Erythroblast (primary cell): ENCODE data around the gene TENM3.

ENCODE experiments used
- DNase-seq, 2 experiments: peaks; one replicate each; lab custom pipeline; 2025; lab: John Stamatoyannopoulos, UW
- GATA1 ChIP-seq: IDR thresholded peaks from 2 replicates; pipeline ENCODE4 v1.6.1; 2011; ENCODE audit warnings: low read depth, mild to moderate bottlenecking, control low read depth, low read length, moderate library complexity
- POLR2A ChIP-seq: IDR thresholded peaks from 2 replicates; pipeline ENCODE4 v1.6.1; 2011; ENCODE audit warnings: mild to moderate bottlenecking, low read length

Gene TENM3

DNA sequence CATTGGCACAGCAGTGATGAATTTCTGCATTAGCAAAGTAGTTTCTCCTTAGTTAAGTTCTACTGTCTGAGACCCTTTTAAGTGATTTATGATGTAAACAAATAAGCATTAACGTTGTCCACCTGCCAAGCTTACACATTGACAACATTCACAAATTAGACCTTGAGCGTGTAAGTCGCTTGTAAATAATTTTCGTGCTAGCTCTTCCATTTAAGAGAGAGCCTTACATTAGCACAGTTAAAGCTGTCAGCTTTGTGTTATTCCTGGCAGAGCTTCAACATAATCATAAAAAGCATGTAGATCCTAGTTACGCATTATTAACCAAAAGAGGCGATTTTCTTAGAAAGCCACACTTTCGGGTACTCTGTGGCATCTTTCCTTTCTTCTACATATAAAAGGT lies 546.3 kb downstream of the TENM3 start:
- DNase-seq: no peak
- TF ChIP-seq POLR2A: no peak
- no peak for TF ChIP-seq GATA1

DNA sequence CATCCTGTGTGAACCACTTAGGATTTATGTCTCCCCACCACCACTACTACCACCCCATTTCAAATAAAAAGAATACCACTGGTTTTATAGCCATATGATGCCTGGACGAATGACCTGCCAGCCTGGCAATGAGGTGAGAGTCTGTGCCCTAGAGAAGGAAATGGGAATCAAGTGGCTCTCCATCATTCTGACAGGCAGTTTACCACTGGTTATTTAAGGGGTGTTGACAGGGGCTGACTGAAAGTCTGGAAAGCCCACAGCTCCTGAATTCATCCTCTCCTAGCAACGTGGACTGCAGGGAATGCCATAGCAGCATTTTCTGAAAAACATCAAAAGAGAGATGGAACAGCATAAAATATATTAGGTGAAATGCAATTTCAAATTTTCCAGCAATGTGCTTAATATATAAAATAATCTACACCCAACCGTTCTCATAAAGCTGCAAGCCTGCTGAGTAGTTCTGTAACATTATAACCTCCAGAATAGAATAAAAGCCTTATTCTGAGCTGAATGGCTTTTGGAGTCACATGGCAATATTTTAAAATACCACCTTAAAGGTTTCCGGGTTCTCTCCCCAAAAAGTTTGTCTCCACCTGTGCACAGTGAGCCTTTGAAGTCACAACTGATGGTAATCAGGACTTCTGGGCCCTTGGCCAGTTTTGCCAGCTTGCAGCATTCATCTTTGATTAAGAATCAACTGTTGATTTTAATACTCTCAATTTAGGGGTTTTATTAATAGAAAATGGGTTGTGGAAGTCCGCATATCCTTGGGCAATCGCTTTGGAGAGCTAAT lies 552.4 kb downstream of the TENM3 start:
- TF ChIP-seq POLR2A: no peak
- no peak for TF ChIP-seq GATA1
- no peak for DNase-seq

DNA sequence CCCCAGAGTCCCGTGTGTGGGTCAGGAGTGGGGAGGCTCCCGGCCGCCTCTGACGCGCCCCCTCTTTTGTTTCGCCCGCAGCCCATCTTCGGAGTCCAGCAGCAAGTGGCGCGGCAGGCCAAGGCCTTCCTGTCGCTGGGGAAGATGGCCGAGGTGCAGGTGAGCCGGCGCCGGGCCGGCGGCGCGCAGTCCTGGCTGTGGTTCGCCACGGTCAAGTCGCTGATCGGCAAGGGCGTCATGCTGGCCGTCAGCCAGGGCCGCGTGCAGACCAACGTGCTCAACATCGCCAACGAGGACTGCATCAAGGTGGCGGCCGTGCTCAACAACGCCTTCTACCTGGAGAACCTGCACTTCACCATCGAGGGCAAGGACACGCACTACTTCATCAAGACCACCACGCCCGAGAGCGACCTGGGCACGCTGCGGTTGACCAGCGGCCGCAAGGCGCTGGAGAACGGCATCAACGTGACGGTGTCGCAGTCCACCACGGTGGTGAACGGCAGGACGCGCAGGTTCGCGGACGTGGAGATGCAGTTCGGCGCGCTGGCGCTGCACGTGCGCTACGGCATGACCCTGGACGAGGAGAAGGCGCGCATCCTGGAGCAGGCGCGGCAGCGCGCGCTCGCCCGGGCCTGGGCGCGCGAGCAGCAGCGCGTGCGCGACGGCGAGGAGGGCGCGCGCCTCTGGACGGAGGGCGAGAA lies 556.5 kb downstream of the TENM3 start:
- DNase-seq: no peak
- TF ChIP-seq POLR2A (no peak), GATA1 (no peak)

DNA sequence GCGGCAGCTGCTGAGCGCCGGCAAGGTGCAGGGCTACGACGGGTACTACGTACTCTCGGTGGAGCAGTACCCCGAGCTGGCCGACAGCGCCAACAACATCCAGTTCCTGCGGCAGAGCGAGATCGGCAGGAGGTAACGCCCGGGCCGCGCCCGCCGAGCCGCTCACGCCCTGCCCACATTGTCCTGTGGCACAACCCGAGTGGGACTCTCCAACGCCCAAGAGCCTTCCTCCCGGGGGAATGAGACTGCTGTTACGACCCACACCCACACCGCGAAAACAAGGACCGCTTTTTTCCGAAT lies 557.0 kb downstream of the TENM3 start:
- no peak for DNase-seq
- TF ChIP-seq GATA1 (no peak), POLR2A (no peak)

DNA sequence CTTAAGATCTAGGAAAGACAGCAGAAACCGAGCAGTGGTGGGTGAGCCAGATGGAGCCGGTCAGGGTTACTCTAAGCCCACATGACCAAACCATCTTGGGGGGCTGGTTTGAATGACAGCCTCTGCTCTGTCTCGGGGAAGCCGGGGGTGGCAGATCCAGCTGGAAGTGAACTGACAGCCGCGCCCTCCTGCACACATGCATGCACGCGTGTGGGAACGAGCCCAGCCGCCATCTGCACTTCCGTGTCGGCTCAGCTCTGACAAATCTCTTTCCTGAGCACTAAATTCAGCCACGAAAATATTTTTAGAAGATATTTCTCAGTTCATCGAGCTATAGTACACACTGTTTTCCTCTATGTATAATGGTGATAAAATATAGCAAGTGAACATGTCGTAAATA lies 558.4 kb downstream of the TENM3 start:
- TF ChIP-seq GATA1 (no peak), POLR2A (no peak)

DNA sequence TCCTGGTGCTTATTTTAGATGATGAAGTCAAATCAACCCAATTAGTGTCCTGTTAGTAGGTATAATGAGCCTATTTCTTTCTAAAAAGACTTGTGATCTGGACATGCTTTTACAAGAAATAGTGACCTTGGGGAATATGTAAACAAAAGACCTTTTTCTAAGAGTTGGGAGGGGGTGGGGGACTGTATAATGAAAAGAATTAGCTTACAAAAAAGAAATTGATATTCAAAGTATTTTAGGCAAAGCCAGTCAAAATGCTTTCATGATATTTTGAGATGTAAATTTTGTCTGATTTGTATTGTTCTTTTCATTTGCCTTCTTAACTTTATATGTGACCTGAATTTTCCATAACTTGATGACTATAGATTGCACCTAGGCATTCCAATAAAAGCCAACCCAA lies 559.4 kb downstream of the TENM3 start:
- no peak for DNase-seq
- no peak for TF ChIP-seq POLR2A
- TF ChIP-seq GATA1: no peak

More for the DNA sequence above, 558.4 kb downstream of the TENM3 start:
- no peak for DNase-seq

DNA sequence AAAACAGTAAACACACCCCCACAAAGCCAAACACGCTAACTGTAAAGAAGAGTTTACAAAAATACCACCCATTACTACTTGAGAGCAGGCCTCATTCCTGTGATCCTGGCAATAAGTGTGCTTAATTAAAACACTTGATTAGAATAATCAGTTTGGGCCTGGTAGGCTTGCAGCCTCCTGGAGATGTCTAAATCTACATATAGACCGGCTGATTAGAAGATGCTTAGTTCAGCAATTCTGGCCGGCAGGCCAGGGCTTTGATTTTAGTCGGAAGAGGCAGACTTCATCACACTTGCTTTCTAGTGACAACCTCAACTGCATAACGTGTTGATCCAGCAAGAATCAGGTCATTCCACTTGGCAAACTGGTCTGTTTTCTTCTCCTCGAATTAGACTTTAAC lies 560.0 kb downstream of the TENM3 start:
- DNase-seq: no peak
- no peak for TF ChIP-seq POLR2A
- no peak for TF ChIP-seq GATA1

DNA sequence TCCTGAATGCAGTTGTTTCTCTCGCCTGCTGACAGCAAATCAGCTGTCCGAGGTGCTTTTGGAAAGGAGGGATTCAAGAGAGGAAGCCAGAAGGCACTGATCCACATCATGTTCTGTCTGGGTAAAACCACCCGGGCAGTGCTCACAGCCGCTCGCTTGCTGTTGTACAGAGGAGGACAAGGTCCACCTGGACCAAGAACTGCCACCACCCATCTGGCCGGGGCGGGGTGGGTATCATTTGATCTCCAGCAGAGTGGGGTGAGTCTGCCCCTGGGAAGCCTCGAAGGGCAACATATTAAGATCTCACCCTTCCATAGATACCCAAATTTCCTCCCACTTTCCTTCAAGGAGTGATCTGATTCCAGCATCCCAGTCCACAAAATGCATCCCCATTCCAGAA lies 560.9 kb downstream of the TENM3 start:
- DNase-seq: no peak
- TF ChIP-seq GATA1 (no peak), POLR2A (no peak)

DNA sequence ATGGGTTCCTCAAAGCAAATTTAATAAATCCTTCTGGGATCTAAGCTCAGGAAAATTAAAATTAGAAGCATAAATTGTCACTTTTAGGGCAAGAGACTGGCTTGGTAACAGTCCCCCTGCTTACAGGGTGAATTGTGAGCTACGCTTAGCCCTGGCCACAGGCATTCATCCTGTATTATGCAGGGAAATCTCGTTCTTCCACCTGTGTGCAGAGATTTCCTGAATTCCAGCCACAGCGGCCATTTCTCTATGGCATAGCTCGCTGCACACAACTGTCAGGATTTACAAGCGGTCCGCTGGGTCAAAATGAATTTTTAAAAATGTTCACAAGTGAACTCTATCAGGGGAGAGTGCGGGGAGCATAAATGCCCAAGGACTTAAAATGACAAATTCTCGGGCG lies 562.1 kb downstream of the TENM3 start:
- no peak for DNase-seq
- no peak for TF ChIP-seq GATA1
- TF ChIP-seq POLR2A: no peak

DNA sequence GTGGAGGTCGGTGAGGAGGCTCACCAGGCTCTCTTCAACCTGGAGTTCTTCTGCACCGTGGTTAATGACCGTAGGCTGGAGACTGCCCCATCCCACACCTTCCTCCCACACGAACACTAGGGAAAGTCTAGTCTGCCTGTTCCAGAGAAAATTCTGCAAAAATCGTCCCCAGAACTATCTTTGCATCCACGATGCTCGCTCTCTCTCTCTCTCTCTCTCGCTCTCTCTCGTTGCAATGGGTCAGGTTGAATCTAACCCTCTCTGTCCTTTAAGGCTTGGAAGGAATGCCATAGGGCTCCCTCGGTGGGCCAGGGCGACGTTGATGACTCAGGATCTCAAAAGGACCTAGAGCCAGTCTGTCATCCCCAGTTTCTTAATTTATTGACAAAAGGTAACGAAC lies 562.5 kb downstream of the TENM3 start:
- no peak for DNase-seq
- TF ChIP-seq POLR2A (no peak), GATA1 (no peak)

DNA sequence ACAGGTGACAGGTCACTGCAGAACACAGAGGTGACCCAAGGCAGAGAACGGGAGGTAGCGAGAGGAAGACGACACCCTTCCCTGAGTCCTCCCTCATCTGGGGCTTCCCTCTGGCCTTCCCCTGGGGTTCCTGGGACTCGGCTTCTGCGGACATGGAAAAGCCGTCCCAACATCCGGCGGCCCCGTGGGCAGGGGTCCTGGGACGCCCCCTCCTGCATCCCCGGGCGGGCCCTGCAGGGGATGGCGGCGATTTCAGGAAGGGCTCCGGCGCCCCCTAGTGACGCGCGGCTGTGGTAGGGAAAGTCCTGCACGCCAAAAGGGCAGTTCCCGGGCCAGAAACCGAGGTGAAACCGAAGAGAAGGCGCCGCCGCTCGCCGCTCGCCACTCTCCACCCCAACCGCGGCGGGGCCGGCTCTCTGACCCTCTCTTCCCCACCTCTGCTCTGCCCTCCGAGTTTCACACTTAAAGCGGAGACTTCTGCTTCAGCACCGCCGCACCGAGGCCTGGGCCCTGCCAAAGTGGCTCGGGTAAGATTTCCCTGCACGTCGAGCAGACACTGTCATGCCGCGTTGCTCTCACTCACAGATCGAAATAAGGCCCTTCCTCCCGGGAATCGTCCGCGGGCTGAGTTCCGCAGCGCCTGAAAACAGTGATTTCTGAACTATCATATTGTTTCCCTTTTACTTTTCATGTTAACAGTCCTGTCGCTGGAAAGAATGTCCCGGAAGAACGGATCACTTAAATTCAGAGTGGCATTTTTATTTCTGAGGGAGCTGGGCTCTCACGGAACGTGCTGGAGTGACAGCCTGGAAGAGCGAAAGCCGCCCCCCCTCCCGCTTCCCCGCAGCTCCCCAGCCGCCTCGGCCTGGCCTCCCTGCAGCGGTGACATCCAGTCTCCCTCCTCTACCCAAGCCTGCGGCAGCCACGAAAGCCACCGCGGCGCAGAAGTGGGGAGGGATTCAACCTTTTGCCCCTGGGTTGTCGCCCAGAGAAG lies 563.4 kb downstream of the TENM3 start:
- peak; percentile 64 to 72 for DNase-seq
- no peak for TF ChIP-seq POLR2A
- no peak for TF ChIP-seq GATA1

DNA sequence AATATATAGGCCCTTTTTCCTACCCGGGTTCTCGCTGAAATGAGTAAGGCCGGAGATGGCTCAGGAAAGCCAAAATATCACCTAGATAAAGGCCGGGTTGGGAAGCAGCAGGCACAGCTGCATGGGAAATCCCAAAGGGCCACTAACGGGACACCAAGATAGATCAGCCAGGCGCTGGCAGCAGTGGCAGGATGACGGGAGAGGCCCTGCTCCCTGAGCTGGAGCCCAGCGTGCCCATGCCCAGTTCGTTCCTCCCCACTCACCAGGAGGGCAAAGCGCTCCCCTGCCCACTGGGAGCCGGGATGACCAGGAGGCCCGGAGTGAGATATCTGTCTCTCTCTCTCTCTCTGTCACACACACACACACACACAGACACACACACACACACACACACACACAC lies 564.1 kb downstream of the TENM3 start:
- DNase-seq: no peak
- TF ChIP-seq POLR2A (no peak), GATA1 (no peak)

DNA sequence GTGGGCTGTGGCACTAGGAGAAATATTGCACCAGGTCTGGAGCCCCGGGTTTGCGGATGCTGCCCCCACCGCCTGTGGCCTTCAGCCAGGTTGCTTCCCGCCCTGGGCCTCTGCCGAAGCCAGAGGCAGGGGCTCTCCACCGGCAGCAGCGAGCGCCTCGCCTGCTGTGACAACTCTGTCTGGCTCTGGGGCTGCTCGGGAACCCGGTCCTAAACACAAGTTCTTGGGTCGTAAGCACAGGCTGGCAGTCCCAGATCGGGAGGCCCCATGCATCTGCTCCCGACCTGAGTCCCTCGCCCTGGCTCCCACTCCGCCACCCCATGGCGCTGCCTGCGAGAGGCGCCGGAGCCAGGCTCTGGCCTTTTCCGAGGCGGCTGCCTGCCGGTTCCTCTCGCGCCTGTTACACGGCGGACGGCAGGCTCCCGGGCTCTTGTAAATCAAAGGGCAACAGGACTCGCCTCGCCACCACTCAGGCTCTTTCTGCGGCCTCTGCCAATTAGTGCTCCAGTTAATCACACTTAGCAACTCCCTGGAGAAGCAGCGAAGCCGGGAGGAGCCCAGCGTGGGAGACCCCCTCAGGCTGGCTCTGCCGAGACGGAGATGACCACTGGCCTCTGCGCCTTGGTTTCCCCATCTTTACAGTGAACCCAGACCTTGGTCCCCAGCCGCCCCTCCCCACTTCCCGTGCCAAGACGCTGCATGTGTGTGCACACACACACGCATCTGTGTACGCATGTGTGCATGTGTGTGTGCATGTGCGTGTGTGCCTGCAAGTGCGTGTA lies 564.8 kb downstream of the TENM3 start:
- TF ChIP-seq GATA1: no peak
- no peak for TF ChIP-seq POLR2A
- no peak for DNase-seq
